Spleen (tissue), 7 donors: Measurements from ENCODE around the gene CLDN34.

Experiments used
- POLR2A ChIP-seq, 3 donors: fragments of 450-650 bp; IDR thresholded peaks; one replicate each; pipeline ENCODE4 v1.5.1; 2017; ENCODE audit warnings: antibody characterized with exemption in 3 of 3, mild to moderate bottlenecking in 1 of 3
- POLR2AphosphoS5 ChIP-seq, 3 donors: sonication (generic); formaldehyde crosslinking; IDR thresholded peaks; one replicate each; pipeline ENCODE4 v1.5.1; 2017; ENCODE audit warnings: antibody characterized with exemption in 3 of 3
- TF ChIP-seq, protein P1 (sequence below), 11 experiments: fragments of 200-600 bp in 7 of 11; fragments of 450-650 bp in 4 of 11; sonication (generic) in 4 of 11; IDR thresholded peaks in 8 of 11; conservative IDR thresholded peaks in 3 of 11; 1 replicate in 7 of 11; 2 replicates in 4 of 11; pipeline versions ENCODE4 v1.4.0 to v1.8.0; 2016 to 2021; ENCODE audit warnings: antibody characterized with exemption in 11 of 11, inconsistent platforms in 4 of 11, mild to moderate bottlenecking in 1 of 11
- donor health status: DM: no; HTN: no; CAD: no; lungs with moderate emphysema.
- donor health status: DM: no; HTN: no; CAD: no.
- donor health status: DM: no; HTN: no; CAD: no.

DNA sequence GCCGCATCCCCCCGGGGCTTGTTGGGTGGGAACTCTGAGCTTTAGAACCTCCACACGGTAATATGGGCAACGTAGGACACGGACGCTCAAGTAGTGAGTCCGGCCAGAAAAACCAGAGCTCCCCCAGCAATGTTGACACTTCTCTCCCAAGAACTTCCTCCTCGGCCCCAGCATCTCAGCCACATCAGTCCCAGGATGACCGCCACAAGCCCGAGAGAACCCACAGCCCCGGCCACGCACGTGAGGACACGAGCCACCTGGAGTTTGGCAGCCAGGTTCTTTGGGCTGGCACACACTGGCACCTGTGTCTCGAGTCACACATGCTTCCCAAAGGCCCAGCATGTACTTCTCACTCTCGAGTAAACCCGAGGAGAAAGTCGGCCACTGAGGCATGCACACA, 16.3 kb downstream of the CLDN34 start:
- TF ChIP-seq, protein P1, sequence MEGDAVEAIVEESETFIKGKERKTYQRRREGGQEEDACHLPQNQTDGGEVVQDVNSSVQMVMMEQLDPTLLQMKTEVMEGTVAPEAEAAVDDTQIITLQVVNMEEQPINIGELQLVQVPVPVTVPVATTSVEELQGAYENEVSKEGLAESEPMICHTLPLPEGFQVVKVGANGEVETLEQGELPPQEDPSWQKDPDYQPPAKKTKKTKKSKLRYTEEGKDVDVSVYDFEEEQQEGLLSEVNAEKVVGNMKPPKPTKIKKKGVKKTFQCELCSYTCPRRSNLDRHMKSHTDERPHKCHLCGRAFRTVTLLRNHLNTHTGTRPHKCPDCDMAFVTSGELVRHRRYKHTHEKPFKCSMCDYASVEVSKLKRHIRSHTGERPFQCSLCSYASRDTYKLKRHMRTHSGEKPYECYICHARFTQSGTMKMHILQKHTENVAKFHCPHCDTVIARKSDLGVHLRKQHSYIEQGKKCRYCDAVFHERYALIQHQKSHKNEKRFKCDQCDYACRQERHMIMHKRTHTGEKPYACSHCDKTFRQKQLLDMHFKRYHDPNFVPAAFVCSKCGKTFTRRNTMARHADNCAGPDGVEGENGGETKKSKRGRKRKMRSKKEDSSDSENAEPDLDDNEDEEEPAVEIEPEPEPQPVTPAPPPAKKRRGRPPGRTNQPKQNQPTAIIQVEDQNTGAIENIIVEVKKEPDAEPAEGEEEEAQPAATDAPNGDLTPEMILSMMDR (IDR thresholded peaks at IDR 0.05 in 8 of 11, conservative IDR thresholded peaks at IDR 0.05 in 3 of 11): no peak
- TF ChIP-seq POLR2AphosphoS5 (IDR thresholded peaks at IDR 0.05) (peak in 1 of 3 donors; percentile 15), POLR2A (IDR thresholded peaks at IDR 0.05) (no peak)
